Heart left ventricle (tissue), 16 donors: ENCODE results near the gene PDGFD. TPM values are rescaled to one million over a fixed set of nuclear protein-coding genes. Genes with fewer than 3 reads are reported as not detected.

Experiments used
- ATAC-seq, 4 donors: fragments of 200-7000 bp; cut with Tn5 transposase; one replicate each; pipeline ENCODE4 v1.9.1; 2020 to 2022; ENCODE audit warnings: moderate library complexity in 4 of 4, mild to moderate bottlenecking in 3 of 4, moderate number of reproducible peaks in 1 of 4
- DNase-seq, 5 donors: peaks; one replicate each; pipeline ENCODE4 v3.0.0-alpha.2; 2020
- H3K27ac ChIP-seq, 12 donors: fragments of 200-600 bp; sonication (generic) in 4 of 12; one replicate each; pipeline versions ENCODE4 v1.5.0 to v1.8.0; 2016 to 2022; ENCODE audit warnings: mild to moderate bottlenecking in 2 of 12
- H3K27me3 ChIP-seq, 9 donors: fragments of 200-600 bp; sonication (generic) in 2 of 9; one replicate each; pipeline versions ENCODE4 v1.5.1 to v1.8.0; 2016 to 2022; ENCODE audit warnings: mild to moderate bottlenecking in 3 of 9
- H3K36me3 ChIP-seq, 9 donors: fragments of 200-600 bp; sonication (generic) in 2 of 9; one replicate each; pipeline versions ENCODE4 v1.5.0 to v1.8.0; 2018 to 2022; ENCODE audit warnings: mild to moderate bottlenecking in 2 of 9
- H3K4me1 ChIP-seq, 12 donors: fragments of 200-600 bp; sonication (generic) in 4 of 12; one replicate each; pipeline versions ENCODE4 v1.5.0 to v1.8.0; 2016 to 2022; ENCODE audit warnings: mild to moderate bottlenecking in 3 of 12
- H3K4me3 ChIP-seq, 12 donors: fragments of 200-600 bp; sonication (generic) in 4 of 12; one replicate each; pipeline versions ENCODE4 v1.5.0 to v1.8.0; 2017 to 2022; ENCODE audit warnings: mild to moderate bottlenecking in 9 of 12, moderate library complexity in 4 of 12
- H3K9me3 ChIP-seq, 12 donors: fragments of 200-600 bp; sonication (generic) in 4 of 12; one replicate each; pipeline versions ENCODE4 v1.5.0 to v1.8.0; 2016 to 2022; ENCODE audit warnings: mild to moderate bottlenecking in 1 of 12
- CTCF ChIP-seq, 12 donors: fragments of 200-600 bp; sonication (generic) in 4 of 12; IDR thresholded peaks; one replicate each; pipeline versions ENCODE4 v1.5.0 to v1.8.0; 2018 to 2022; ENCODE audit warnings: antibody characterized with exemption in 12 of 12, mild to moderate bottlenecking in 5 of 12
- POLR2A ChIP-seq, 2 donors: fragments of 450-650 bp; IDR thresholded peaks; one replicate each; pipeline ENCODE4 v1.6.1; 2017; ENCODE audit warnings: antibody characterized with exemption in 2 of 2, mild to moderate bottlenecking in 2 of 2, moderate library complexity in 2 of 2
- WGBS, 4 donors: extraction: QIAGEN DNeasy Blood & Tissue Kit in 2 of 4; methylation state at CpG; one replicate each; pipeline versions ENCODE4 v1.1.5 to v1.1.7; 2013 to 2018; 5-methylcytosine and 5-hydroxymethylcytosine counted together
- intact Hi-C, 10 donors: fragments of 100-400 bp; cut with DNase I; formaldehyde crosslinking; loops; one replicate each; pipeline versions ENCODE4 v1.11.1 to v1.14.2; 2022
- polyA plus RNA-seq, 2 donors: library from polyadenylated mRNA; stranded (reverse); fragments of 200-250 nt; gene quantifications; one replicate each; pipeline ENCODE4 v1.2.3, GENCODE V29; 2013
- total RNA-seq, 9 donors: library from RNA; depleted of rRNA in 2 of 9; stranded (reverse); fragments of >200 nt in 2 of 9; fragmentation: NEBNext Ultra II Directional in 3 of 9; extraction: Animal tissue kit (Norgen Biotek cat#: 25700) in 3 of 9; gene quantifications; one replicate each; pipeline versions ENCODE4 v1.1.0 to v1.2.4, GENCODE V29; 2016 to 2023
- donor health status: ischemic (EF 13 %, LVEDD 7.1; RV severe dilation, severe dysfunction).
- donor health status: healthy with polysubstance abuse.
- donor health status: DM: no; HTN: yes; CAD: no.
- donor health status: DM: no; HTN: no; CAD: no.
- donor health status: ischemic (EF 25% LVEDD 6.9; RV normal size, moderate dysfunction).
- donor health status: ischemic (EF 25% LVEDD 5.7; RV mildly dilated, moderate dysfunction).
- donor health status: healthy.
- donor health status: DM: yes; HTN: yes; CAD: no.
- donor health status: ischemic (EF 35%, LVEDD 5.7; RV mildly dilated, moderate dysfunction).
- donor health status: nonischemic (EF 11% LVEDD 7.7; RV severe dilation, severe dysfunction).
- donor health status: DM: yes; HTN: yes; CAD: no.
- donor health status: PGD.
- donor health status: ischemic (EF 29% LVEDD 5.4; RV normal size, mild dysfunction).
- donor health status: nonischemic (EF 23%, LVEDD 6.1; RV moderate dilation, normal function).

Gene PDGFD
- total and polyA plus RNA-seq, 11 donors = 3.6 to 24.6 (median 15.3) TPM

GRCh38 chr11:103953797-103954486, 210.0 kb downstream of the PDGFD start:
- 71 to 81% (median 74%) methylated on average over 5 of the region's 5 CpGs for WGBS, 4 donors
- TF ChIP-seq POLR2A (IDR thresholded peaks at IDR 0.05) (no peak), CTCF (IDR thresholded peaks at IDR 0.05) (no peak)
- Histone ChIP-seq H3K36me3 (no peaks in the 10 kb centered on the region), H3K4me3 (no peak overlapping the region), H3K4me1 (peaks cover 0 to 3% (median 0%) of the 10 kb centered on the region in 12 donors), H3K9me3 (no peaks in the 10 kb centered on the region), H3K27me3 (no peaks in the 10 kb centered on the region), H3K27ac (no peak overlapping the region)
- ATAC-seq = no peak
- DNase-seq = no peak
- intact Hi-C loops = no loop called here

DNA sequence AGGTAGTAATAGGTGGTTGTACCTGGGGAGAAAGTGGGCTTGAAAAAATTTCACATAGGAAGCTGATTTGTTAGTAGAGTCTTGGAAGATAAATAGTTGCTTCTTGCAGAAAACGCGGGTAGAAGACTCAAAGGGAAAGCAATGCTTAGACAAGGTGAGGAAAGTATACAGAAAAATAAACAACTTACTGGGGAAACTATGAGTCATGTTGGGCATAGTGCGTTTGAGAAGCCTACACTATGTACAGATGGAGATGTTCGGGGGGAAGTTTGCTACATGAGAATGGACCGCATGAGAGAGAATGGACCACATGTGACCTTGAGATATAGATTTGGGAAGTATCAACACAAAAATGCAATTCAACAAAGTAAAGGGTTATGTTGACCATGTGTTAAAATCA, 214.2 kb downstream of the PDGFD start:
- ATAC-seq (no peak), DNase-seq (no peak)
- peaks cover 0 to 12% (median 0%) of the 10 kb centered on the region in 12 donors for H3K4me1 ChIP-seq
- 94 to 97% (median 96%) methylated on average over 5 of the region's 5 CpGs for WGBS, 4 donors
- no peaks in the 10 kb centered on the region for H3K36me3 ChIP-seq
- no peak overlapping the region for H3K4me3 ChIP-seq
- TF ChIP-seq CTCF (IDR thresholded peaks at IDR 0.05) (no peak), POLR2A (IDR thresholded peaks at IDR 0.05) (no peak)
- H3K27ac ChIP-seq = no peak overlapping the region
- H3K9me3 ChIP-seq = no peaks in the 10 kb centered on the region
- no peaks in the 10 kb centered on the region for H3K27me3 ChIP-seq
- intact Hi-C loops = no loop called here

DNA sequence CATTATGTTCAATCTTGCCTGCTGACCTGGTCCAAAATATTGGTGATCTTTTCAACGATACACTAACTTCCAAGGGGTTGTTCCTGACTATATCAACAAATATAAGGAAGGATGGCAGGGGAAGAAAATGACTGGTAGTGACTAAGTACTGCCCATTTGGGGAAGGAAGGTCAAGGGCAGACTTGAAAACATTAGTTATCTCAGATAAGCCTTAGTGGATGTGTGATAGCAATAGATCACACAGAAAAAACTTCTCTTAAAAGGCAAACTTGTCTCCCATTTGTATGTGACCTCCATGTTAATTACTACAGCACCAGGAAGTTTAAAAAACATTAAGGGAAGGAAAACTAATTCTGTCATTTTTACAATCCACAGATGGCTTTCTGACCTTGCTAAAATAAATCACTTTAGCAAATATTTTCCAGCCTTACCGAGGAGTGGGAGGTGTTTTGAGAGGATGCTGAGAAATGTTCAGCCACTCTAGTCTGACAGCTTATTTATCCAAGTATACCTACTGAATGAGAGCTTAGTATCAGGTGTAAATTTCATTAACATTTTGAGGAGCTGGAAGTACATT, 215.7 kb downstream of the PDGFD start:
- Histone ChIP-seq H3K27me3 (no peaks in the 10 kb centered on the region), H3K36me3 (no peaks in the 10 kb centered on the region), H3K9me3 (no peaks in the 10 kb centered on the region), H3K27ac (peak overlapping the region in 1 of 12 donors; percentile 19), H3K4me3 (no peak overlapping the region), H3K4me1 (peaks cover 0 to 12% (median 0%) of the 10 kb centered on the region in 12 donors)
- ATAC-seq (no peak), DNase-seq (no peak)
- WGBS, 4 donors = 47 to 65% (median 55%) methylated on average over 2 of the region's 2 CpGs
- intact Hi-C loops = no loop called here
- TF ChIP-seq POLR2A (IDR thresholded peaks at IDR 0.05) (no peak), CTCF (IDR thresholded peaks at IDR 0.05) (no peak)

GRCh38 chr11:103947546-103947919, 216.4 kb downstream of the PDGFD start:
- TF ChIP-seq POLR2A (IDR thresholded peaks at IDR 0.05) = no peak
- TF ChIP-seq CTCF (IDR thresholded peaks at IDR 0.05) = no peak
- WGBS, 4 donors = 39 to 63% (median 48%) methylated on average over 2 of the region's 2 CpGs
- DNase-seq (peak in 1 of 5 donors; percentile 12), ATAC-seq (peak; percentile 26 to 80 (median 42))
- H3K9me3 ChIP-seq = no peaks in the 10 kb centered on the region
- no peak overlapping the region for H3K4me3 ChIP-seq
- H3K27me3 ChIP-seq = no peaks in the 10 kb centered on the region
- intact Hi-C loops = no loop called here
- H3K36me3 ChIP-seq = no peaks in the 10 kb centered on the region
- H3K27ac ChIP-seq = peak overlapping the region in 6 of 12 donors; percentile 6 to 30 (median 16)
- H3K4me1 ChIP-seq = peaks cover 0 to 12% (median 0%) of the 10 kb centered on the region in 12 donors
